ENCODE results near the gene SLC6A9. TPM values are rescaled to one million over a fixed set of nuclear protein-coding genes. Genes with fewer than 3 reads are reported as not detected.
A peak's percentile ranks its signal among the peaks of the same experiment; 100 is the strongest.

SLC6A9 gene
- total and polyA plus RNA-seq, 2 of the 8 experiments (the other 6 are each of a cell fraction or from before 2014, with no cell fraction given), result 20.2 to 24.2 TPM

DNA sequence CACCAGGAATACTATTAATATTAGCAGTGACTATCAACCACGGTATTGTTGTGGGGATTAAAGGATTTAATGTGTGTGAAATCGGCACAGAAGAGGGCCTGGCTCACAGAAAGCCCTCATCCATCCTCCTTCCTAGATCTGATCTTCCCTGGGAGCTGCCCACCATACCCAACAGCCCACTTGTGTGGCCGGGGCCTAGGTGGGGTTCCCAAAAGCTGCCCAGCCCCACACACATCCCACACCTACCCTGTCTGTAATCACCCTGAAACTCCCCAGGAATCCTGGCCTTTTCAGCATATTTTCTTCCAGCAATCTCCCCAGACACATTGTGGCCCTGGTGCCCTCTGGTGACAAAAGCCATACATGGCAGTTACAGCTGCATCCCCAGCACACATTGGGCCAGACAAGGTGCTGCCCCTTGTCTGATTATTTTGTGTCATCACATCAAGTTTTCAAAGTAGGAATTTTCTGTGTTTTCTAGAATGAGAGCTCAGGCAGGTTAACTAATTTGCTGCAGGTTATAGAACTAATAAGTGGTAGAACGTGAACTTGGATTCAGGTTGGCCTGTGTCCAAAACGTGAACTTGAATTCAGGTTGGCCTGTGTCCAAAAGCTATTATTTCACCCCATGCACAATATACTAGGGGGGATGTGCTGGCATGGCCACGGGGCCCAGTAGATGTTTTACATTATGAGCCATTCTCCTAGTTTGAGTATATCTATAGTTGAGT, 5.3 kb upstream of the SLC6A9 start:
- Histone ChIP-seq H2BK120ac (replicated peaks; ENCODE audit: low read depth, low read length) (no peak overlapping the region), H3K79me2 (ENCODE audit: control insufficient read depth in 1 of 2, insufficient read depth in 2 of 2, low read length in 2 of 2) (no peaks in the 10 kb centered on the region), H2BK5ac (ENCODE audit: low read depth, low read length) (no peak overlapping the region), H3K18ac (ENCODE audit: extremely low read depth, low read length) (no peak overlapping the region), H3K56ac (replicated peaks; ENCODE audit: insufficient read length, low read depth, low read length) (no peak overlapping the region), H3K36me3 (ENCODE audit: control insufficient read depth in 2 of 4, insufficient read depth in 4 of 4, low read length in 3 of 4) (no peaks in the 10 kb centered on the region), H3K14ac (ENCODE audit: insufficient read length) (no peak overlapping the region), H3K9ac (replicated peaks in 1 of 4; ENCODE audit: extremely low read depth in 1 of 4, low read depth in 3 of 4, low read length in 3 of 4) (no peak overlapping the region; a peak in 1 of 7 replicates), H3K4me1 (replicated peaks in 1 of 4; ENCODE audit: control insufficient read depth in 3 of 4, insufficient read depth in 4 of 4, low read length in 3 of 4) (peaks cover 6 to 20% (median 12%) of the 10 kb centered on the region in 4 experiments; a peak in 6 of 7 replicates), H3K9me3 (ENCODE audit: insufficient read depth in 2 of 2, low read depth in 1 of 2, low read length in 1 of 2) (no peaks in the 10 kb centered on the region), H4K8ac (ENCODE audit: extremely low read depth, insufficient read depth, low read length) (no peak overlapping the region; the same call in 1 of the 2 replicates), H3K27ac (ENCODE audit: low read depth, low read length) (no peak overlapping the region), H2BK12ac (ENCODE audit: low read depth, low read length) (no peak overlapping the region), H2BK20ac (ENCODE audit: low read length) (no peak overlapping the region), H3K23ac (ENCODE audit: insufficient read length) (no peak overlapping the region), H4K5ac (ENCODE audit: insufficient read length, low read depth, low read length) (no peak overlapping the region), H3K23me2 (ENCODE audit: low read depth, low read length) (no peaks in the 10 kb centered on the region; the same call in 1 of the 2 replicates), H3K27me3 (replicated peaks in 1 of 4; ENCODE audit: control insufficient read depth in 3 of 4, extremely low read depth in 1 of 4, insufficient read depth in 3 of 4, low read length in 3 of 4) (no peaks in the 10 kb centered on the region), H2AFZ (ENCODE audit: low read length) (no peak overlapping the region), H3K4me2 (ENCODE audit: insufficient read depth in 1 of 2, low read depth in 2 of 2, low read length in 2 of 2) (no peak overlapping the region), H3K4me3 (ENCODE audit: extremely low read depth in 1 of 4, insufficient read depth in 2 of 4, low read depth in 3 of 4, low read length in 4 of 4) (no peak overlapping the region), H4K91ac (replicated peaks; ENCODE audit: insufficient read length, low read length) (no peak overlapping the region), H2BK15ac (ENCODE audit: low read length) (no peak overlapping the region), H4K20me1 (replicated peaks in 1 of 2; ENCODE audit: control insufficient read depth in 1 of 2, insufficient read depth in 2 of 2, low read length in 2 of 2) (no peaks in the 10 kb centered on the region), H2AK5ac (ENCODE audit: low read depth, low read length) (no peak overlapping the region), H3K79me1 (ENCODE audit: low read depth, low read length) (no peaks in the 10 kb centered on the region), H3K4ac (replicated peaks; ENCODE audit: insufficient read length, low read depth, low read length) (no peak overlapping the region)
- TF ChIP-seq RAD21 (IDR thresholded peaks at IDR 0.05 in 1 of 2, conservative IDR thresholded peaks at IDR 0.05 in 1 of 2; ENCODE audit: low read depth in 2 of 2, low read length in 2 of 2) (peak; percentile 81 to 88), SRF (IDR thresholded peaks at IDR 0.05; ENCODE audit: low read depth, low read length) (no peak)
- TF ChIP-seq, protein P1, sequence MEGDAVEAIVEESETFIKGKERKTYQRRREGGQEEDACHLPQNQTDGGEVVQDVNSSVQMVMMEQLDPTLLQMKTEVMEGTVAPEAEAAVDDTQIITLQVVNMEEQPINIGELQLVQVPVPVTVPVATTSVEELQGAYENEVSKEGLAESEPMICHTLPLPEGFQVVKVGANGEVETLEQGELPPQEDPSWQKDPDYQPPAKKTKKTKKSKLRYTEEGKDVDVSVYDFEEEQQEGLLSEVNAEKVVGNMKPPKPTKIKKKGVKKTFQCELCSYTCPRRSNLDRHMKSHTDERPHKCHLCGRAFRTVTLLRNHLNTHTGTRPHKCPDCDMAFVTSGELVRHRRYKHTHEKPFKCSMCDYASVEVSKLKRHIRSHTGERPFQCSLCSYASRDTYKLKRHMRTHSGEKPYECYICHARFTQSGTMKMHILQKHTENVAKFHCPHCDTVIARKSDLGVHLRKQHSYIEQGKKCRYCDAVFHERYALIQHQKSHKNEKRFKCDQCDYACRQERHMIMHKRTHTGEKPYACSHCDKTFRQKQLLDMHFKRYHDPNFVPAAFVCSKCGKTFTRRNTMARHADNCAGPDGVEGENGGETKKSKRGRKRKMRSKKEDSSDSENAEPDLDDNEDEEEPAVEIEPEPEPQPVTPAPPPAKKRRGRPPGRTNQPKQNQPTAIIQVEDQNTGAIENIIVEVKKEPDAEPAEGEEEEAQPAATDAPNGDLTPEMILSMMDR (IDR thresholded peaks at IDR 0.05; ENCODE audit: control extremely low read depth in 1 of 3, insufficient read depth in 1 of 3, low read depth in 1 of 3, low read length in 3 of 3), result peak; percentile 90 to 92 (median 91)
- 48% methylated on average over 6 of the region's 6 CpGs; no CpG with 5 or more reads in 1 of the 2 experiments for WGBS, 2 experiments (ENCODE audit: extremely low coverage in 1 of 2, insufficient coverage in 1 of 2, insufficient read length in 1 of 2, insufficient replicate concordance in 2 of 2, low coverage in 1 of 2, low lambda C conversion rate in 2 of 2, missing lambda C conversion rate in 1 of 2)
- CTCF ChIA-PET (ENCODE audit: partially characterized antibody), result interaction anchor here (0.6 to 13.5 kb wide), 38 partner anchors 8 to 619 kb away, joined by 3 to 239 read pairs (median 4); partner anchors contain the start of gene CCDC24
- DNase-seq (ENCODE audit: low read depth in 1 of 2, low spot score in 2 of 2), result peak; percentile 23 to 80
- POLR2A ChIA-PET (ENCODE audit: partially characterized antibody), result interaction anchor here (1.0 to 26.2 kb wide), 7 partner anchors 11 to 68 kb away, joined by 3 to 544 read pairs (median 8); partner anchors contain the start of genes ATP6V0B and CCDC24
- peak; percentile 96 for FAIRE-seq

Data from H1 (cell line).